Body of pancreas (tissue), 4 donors: ENCODE data around the gene RUBCN. TPM values are rescaled to one million over a fixed set of nuclear protein-coding genes. Genes with fewer than 3 reads are reported as not detected.
A peak's percentile ranks its signal among the peaks of the same experiment; 100 is the strongest.

Experiments
- ATAC-seq: fragments of 150-250 bp; one replicate; pipeline ENCODE4 v1.9.1; 2016
- DNase-seq, 4 donors: peaks; one replicate each; pipeline ENCODE4 v3.0.0-alpha.2; 2019
- H3K27ac ChIP-seq, 4 donors: fragments of 200-600 bp; sonication (generic); 1 replicate in 3 of 4; 2 replicates in 1 of 4; pipeline versions ENCODE4 v1.5.1 to v1.6.1; 2016 to 2019; ENCODE audit warnings: mild to moderate bottlenecking in 1 of 4, mixed read lengths in 1 of 4, moderate library complexity in 1 of 4
- H3K27me3 ChIP-seq, 2 donors: fragments of 200-600 bp; sonication (generic); one replicate each; pipeline ENCODE4 v1.6.0; 2016; ENCODE audit warnings: mild to moderate bottlenecking in 1 of 2
- H3K36me3 ChIP-seq, 2 donors: fragments of 200-600 bp; sonication (generic); replicated peaks in 1 of 2; 2 replicates each; pipeline ENCODE4 v1.5.1; 2016; ENCODE audit warnings: low read depth in 2 of 2; ENCODE audit not compliant: insufficient read depth in 1 of 2
- H3K4me1 ChIP-seq: fragments of 200-600 bp; sonication (generic); one replicate; pipeline ENCODE4 v1.6.0; 2016
- H3K4me3 ChIP-seq, 2 donors: fragments of 200-600 bp; sonication (generic); 1 replicate in 1 of 2; 2 replicates in 1 of 2; pipeline ENCODE4 v1.5.1; 2016 to 2019
- H3K9me3 ChIP-seq, 3 donors: fragments of 200-600 bp; sonication (generic); 1 replicate in 2 of 3; 2 replicates in 1 of 3; pipeline ENCODE4 v1.5.1; 2016
- CTCF ChIP-seq, 7 experiments: fragments of 450-650 bp in 4 of 7; fragments of 200-600 bp in 3 of 7; sonication (generic) in 3 of 7; IDR thresholded peaks; one replicate each; pipeline ENCODE4 v1.5.1; 2016 to 2019; ENCODE audit warnings: antibody characterized with exemption in 7 of 7
- POLR2A ChIP-seq, 3 donors: fragments of 450-650 bp; IDR thresholded peaks; one replicate each; pipeline ENCODE4 v1.6.1; 2016; ENCODE audit warnings: antibody characterized with exemption in 3 of 3, mild to moderate bottlenecking in 2 of 3
- WGBS, 2 donors: methylation state at CpG; one replicate each; pipeline ENCODE4 v1.1.5; 2017; 5-methylcytosine and 5-hydroxymethylcytosine counted together
- intact Hi-C: fragments of 100-400 bp; cut with DNase I; formaldehyde crosslinking; loops from one replicate; pipeline ENCODE4 v1.15.1; 2023
- total RNA-seq, 2 donors: library from RNA; depleted of rRNA; stranded (reverse); fragments of >200 nt; gene quantifications; one replicate each; pipeline ENCODE4 v1.1.0, GENCODE V29; 2016

The RUBCN gene
- total RNA-seq, 2 donors from 2014 or later = 23.1 to 33.0 TPM

GRCh38 chr3:197737749-197738462 lies 1.2 kb upstream of the RUBCN start:
- Histone ChIP-seq H3K4me3 (no peak overlapping the region), H3K4me1 (peaks cover 16% of the 10 kb centered on the region), H3K27me3 (no peaks in the 10 kb centered on the region), H3K36me3 (no peaks in the 10 kb centered on the region), H3K9me3 (no peaks in the 10 kb centered on the region), H3K27ac (peak overlapping the region in 3 of 4 donors; percentile 59 to 87 (median 85))
- WGBS, 2 donors = 59 to 63% methylated on average over 11 of the region's 11 CpGs
- ATAC-seq (no peak), DNase-seq (no peak)
- intact Hi-C loops = no loop called here
- TF ChIP-seq CTCF (IDR thresholded peaks at IDR 0.05) = no peak

GRCh38 chr3:197737319-197737649 lies 580 bp upstream of the RUBCN start:
- WGBS, 2 donors = 0 to 1% methylated on average over 6 of the region's 6 CpGs
- H3K9me3 ChIP-seq = no peaks in the 10 kb centered on the region
- H3K4me3 ChIP-seq = peak overlapping the region in 1 of 2 donors; percentile 93
- TF ChIP-seq CTCF (IDR thresholded peaks at IDR 0.05) (no peak), POLR2A (IDR thresholded peaks at IDR 0.05) (no peak)
- ATAC-seq = peak; percentile 13
- H3K4me1 ChIP-seq = peaks cover 16% of the 10 kb centered on the region
- H3K27ac ChIP-seq = peak overlapping the region; percentile 55 to 87 (median 72)
- intact Hi-C loops = no loop called here
- no peaks in the 10 kb centered on the region for H3K27me3 ChIP-seq
- DNase-seq = peak in 2 of 4 donors; percentile 17 to 22
- H3K36me3 ChIP-seq = no peaks in the 10 kb centered on the region

GRCh38 chr3:197736010-197736490 lies 654 bp downstream of the RUBCN start:
- Histone ChIP-seq H3K9me3 (no peaks in the 10 kb centered on the region), H3K27me3 (no peaks in the 10 kb centered on the region), H3K4me1 (peaks cover 16% of the 10 kb centered on the region), H3K27ac (peak overlapping the region; percentile 60 to 87 (median 74)), H3K4me3 (peak overlapping the region; percentile 82 to 93), H3K36me3 (no peaks in the 10 kb centered on the region)
- ATAC-seq = peak; percentile 2
- TF ChIP-seq POLR2A (IDR thresholded peaks at IDR 0.05) = no peak
- TF ChIP-seq CTCF (IDR thresholded peaks at IDR 0.05) = no peak
- DNase-seq = peak in 3 of 4 donors; percentile 17 to 21 (median 19)
- WGBS, 2 donors = 0 to 1% methylated on average over 17 of the region's 17 CpGs
- intact Hi-C loops = no loop called here

GRCh38 chr3:197734667-197735318 lies 1.9 kb downstream of the RUBCN start:
- no peak for DNase-seq
- no peak for TF ChIP-seq CTCF (IDR thresholded peaks at IDR 0.05)
- TF ChIP-seq POLR2A (IDR thresholded peaks at IDR 0.05) = no peak
- intact Hi-C loops = no loop called here
- 74 to 82% methylated on average over 7 of the region's 7 CpGs for WGBS, 2 donors
- no peak for ATAC-seq
- Histone ChIP-seq H3K4me3 (no peak overlapping the region), H3K27me3 (no peaks in the 10 kb centered on the region), H3K27ac (peak overlapping the region in 1 of 4 donors; percentile 28), H3K36me3 (no peaks in the 10 kb centered on the region), H3K9me3 (no peaks in the 10 kb centered on the region), H3K4me1 (peaks cover 16% of the 10 kb centered on the region)
